PFSK-1 (cell line): ENCODE data around the gene CENPP.

ENCODE experiments used
- POLR2AphosphoS5 ChIP-seq: IDR thresholded peaks from 2 replicates; pipeline ENCODE4 v1.6.1; 2012; ENCODE audit warnings: low read depth, mild to moderate bottlenecking, control low read depth, low read length, moderate library complexity
- REST ChIP-seq, 2 experiments: IDR thresholded peaks; 2 replicates each; pipeline versions ENCODE4 v1.6.1 to v1.8.0; 2011 to 2012; ENCODE audit warnings: low read depth in 2 of 2, low read length in 2 of 2, control low read depth in 1 of 2, inconsistent platforms in 1 of 2, mild to moderate bottlenecking in 1 of 2, moderate library complexity in 1 of 2; ENCODE audit not compliant: insufficient read depth in 1 of 2
- SIN3A ChIP-seq: IDR thresholded peaks from 2 replicates; pipeline ENCODE4 v1.6.1; 2012; ENCODE audit warnings: mild to moderate bottlenecking, low read length, moderate library complexity, borderline replicate concordance; ENCODE audit not compliant: insufficient read depth
- TAF1 ChIP-seq: IDR thresholded peaks from 2 replicates; pipeline ENCODE4 v1.6.1; 2012; ENCODE audit warnings: low read length, control low read depth, borderline replicate concordance; ENCODE audit not compliant: insufficient read depth

DNA sequence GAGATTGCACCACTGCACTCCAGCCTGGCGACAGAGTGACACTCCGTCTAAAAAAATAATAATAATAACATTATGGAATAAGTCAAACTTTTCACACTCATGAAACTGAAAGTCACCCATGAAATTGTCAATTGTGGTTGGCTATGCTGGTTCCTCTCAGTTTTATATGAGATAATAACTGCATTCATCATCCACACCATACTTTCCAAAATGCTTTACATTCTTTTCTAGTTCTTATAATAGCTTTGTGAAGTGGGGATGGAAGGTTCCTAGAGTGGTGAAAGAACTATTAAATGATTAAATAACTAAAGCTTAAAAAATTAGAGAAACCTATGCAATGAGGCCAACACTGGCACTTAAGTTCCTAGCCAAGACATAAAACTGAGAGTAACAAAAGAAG, 169.1 kb downstream of the CENPP start:
- TF ChIP-seq TAF1 (no peak), POLR2AphosphoS5 (no peak), REST (IDR thresholded peaks at IDR 0.05; ENCODE audit: insufficient read depth in 1 of 2, low read depth in 2 of 2, low read length in 2 of 2) (no peak), SIN3A (no peak)
